Embryonic facial prominence (tissue), 1 donor: ENCODE measurements around the gene RAMACL.
"Not testable (repeated sequence)": the region's sequence is repeated elsewhere in the genome, so short reads cannot be mapped to it uniquely, and the experiment has no call there.

ENCODE experiments used
- DNase-seq: peaks from one replicate; pipeline ENCODE4 v3.0.0-alpha.2; 2016; ENCODE audit errors: extremely low spot score

RAMACL gene

DNA sequence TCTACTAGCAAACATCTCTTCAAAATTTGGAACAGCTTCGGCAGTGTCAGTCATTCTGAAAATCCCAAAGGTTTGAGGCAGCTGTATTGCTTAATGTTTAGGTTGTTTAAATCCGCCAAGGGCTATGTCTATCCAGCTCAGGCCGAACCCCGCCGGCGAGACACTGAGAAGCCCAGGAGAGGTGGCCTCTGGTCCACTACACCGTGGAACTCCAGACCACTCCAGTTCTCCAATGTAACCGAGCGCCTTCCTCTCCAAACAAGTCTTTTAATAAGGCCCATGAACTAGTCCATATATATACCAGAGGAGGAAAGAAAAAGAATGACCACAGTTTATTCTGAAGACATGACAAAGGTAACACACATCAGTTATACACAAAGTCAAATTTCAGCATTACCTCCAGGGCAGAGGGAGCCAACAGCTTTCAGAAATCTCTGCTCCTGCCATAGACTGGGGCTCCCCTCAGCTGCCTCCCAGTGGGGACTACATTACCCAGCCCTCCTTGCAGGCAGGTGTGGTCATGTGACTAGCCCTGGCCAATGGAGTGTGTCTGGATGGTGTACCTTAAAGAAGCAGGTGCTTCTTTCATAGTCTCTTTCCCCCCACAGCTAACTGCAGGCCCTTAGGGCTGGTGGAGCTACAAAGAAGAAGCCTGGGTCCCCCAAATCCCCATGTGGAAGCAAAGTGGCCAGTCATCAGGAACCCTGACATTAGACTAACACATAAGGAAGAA is at the start of gene RAMACL:
RAMACL (minus strand) TSS at position 255 of the 733 bp plus-strand sequence; CDS start at position 54, 201 bp downstream.
- no peak for DNase-seq

DNA sequence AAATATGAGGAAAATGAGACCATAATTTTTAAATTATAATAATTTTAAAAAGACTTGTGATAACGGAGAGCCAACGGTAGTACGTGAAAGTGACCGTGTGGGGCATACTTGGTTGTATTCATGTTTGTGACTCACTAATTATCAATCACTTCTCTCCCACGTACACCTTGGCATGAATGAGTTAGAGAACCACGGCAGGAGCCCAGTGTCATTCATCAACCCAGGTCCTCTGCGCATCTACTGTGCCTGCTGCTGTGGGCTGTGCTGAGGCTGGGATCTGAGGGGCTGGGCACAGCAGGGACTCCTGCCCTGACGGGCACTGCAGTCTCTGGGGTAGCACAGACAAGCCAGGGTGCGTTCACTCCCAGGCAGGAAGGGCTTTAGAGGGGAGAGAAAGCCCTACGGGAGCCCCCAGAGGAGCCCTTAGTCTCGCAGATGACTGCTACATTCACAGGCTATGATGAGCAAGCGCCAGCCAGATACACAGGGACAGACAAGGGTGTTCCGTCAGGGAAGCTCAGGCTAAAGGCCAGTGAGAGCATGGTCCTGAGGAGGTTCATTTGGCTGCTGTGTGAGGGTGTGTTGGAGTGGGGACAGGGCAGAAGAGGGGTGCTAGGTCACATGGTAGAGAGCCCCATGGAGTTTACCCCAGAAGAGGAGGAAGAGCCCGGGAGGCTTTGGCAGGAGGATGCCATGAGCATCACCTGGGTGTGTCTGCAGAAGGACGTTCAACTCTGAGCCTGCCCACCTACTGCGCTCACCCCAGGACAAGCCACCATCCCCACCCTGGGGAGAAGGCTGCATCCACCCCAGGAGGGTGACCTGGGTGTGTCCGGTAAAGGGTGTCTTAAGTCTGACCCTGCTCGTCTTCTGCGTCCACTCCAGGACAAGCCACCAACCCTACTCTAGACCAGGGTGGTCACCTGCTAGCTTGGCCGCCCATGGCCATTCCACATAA is 48.8 kb upstream of the RAMACL start:
- DNase-seq: no peak

DNA sequence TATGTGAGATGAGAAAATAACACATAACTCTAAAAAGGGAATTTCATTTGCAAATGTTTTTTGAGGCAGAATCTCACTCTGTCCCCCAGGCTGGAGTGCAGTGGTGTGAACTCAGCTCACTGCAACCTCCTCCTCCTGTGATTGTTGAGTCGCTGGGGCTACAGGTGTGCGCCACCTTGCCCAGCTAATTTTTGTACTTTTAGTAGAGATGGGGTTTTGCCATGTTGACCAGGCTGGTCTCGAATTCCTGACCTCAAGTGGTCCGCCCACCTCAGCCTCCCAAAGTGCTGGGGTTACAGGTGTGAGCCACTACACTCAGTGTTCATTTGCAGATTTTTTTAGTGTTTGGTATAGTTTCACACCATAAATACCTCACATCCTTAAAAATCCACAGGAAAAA is 48.1 kb upstream of the RAMACL start:
- not testable (repeated sequence) for DNase-seq

DNA sequence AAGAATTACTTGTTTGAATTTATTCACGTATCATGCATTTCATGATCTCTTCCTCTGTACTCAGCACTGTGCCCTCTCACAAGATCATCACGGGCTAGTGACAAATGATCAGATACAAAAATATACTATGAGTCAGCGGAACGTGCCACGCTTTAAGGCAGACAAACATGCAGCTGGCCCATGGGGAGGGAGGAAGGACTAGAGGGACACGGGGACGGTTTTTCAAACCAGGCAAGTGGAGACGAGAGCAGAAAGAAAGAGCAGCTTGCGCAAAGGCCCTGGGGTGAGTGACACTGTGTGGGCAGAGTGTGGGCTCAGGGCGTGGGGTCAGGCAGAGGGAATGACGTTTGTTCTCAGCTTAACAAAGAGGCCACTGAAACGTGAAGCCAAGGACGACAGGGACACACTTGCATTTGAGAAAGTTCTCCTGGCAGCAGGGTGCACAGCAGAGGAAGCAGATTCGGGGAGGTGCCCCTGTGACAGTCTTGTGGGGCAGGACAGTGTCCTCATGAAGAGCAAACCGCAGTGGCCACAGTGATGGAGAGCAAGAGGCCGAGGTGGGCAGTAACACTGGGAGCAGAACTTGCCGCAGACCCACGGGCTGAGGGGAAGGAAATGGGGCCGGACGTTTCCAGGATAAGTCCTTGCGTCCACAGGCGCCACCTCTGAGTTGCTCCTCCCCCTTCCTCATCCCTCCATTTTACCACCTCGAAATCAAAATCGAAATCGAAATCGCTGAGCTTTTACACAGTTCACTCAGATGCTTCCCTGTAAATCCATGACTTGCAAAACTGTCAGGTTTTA is 47.5 kb upstream of the RAMACL start:
- DNase-seq: no peak

DNA sequence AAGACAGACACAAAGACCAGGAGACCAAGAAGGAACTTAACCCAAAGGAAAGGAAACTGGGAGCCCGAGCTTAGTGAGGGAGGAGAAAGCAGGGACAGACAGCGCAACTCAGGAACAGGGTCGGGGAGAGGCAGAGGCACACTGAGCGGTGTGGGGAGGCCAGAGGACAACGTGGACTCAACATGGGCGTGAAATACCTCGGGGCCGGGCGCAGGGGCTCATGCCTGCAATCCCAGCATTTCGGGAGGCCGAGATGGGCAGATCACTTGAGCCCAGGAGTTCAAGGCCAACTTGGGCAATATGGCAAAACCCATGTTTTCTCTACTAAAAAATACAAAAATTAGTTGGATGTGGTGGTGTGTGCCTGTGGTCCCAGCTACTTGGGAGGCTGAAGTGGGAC is 46.3 kb upstream of the RAMACL start:
- DNase-seq: no peak

DNA sequence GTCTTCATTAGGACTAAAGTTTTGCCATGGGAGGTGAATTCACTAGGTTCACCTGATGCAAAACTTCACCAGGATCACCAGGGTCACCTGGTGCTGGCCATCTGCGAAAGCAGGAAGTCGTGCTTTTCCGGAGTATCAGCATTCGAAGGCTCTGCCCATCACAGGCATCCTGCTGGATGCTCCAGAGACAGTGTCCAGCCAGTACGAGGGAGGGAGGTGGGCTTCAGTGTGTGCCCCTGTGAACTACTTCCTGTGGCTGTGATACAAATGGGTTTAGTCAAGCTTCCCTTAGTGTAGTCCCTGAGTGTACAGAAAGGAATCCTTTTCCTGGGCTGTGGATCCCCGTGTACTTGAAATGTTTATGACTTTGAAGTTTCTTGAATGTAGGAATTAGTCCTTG is 44.0 kb upstream of the RAMACL start:
- DNase-seq: no peak

DNA sequence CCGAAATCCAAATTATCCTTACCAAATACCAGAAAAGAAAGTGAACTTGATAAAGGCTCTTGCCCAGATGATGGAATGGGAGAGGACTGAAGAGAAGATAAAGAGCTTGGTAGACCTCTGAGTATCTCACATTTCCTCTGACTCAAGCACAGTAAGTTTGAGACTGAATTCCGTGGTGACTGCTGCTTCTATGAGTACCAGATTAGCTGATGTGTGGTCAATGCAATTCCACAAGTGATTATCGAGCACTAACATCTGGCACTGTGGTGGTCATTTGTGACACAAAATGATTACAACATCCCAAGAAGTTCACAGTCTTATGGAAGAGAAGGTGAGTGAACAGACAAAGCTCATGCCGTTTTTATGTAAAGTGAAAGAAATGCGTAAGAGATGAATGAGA is 43.1 kb upstream of the RAMACL start:
- DNase-seq: no peak

DNA sequence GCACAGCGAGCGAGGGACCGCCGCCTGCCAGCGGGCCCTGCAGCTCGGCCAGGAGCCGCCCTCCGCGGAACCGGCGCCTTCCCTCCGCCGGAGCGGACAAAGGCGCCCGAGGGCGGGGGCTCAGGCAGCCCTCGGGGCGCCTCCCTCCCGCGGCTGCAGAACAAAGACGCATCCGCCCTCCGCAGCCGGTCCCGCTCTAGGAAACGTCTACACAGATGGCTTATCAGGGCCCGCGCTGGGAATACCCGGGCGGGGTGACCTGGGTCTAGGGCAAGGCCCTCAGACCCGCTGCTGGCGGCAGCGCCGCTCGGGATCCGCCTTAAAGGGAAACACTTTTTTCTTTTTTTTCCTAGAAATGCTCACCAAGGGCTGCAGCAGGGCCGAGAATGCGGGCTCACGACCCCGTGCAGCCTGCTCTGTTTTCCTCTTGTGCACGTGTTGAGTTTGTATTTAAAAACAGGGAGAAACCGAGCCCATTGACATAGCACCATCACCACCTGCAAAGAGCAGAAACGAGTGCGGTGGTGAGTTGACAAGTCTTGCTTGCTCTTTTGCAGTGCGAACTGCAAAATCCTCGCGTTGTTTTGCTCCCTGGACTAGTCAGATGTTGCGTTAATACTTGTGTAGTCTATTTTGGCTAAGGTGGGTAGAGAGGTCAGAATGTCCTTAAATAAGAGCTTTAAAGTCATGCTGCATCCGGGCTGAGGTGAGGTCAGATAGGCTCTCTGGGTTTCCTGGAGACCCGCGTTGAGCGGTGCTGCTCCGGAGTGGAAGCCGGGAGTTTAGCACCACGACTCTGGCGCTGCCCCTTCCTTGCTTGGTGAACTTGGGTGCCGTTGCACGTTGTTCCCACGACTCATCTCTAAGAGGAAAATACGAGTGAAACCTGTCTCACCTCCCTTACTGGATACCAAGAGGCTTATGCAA is 41.7 kb upstream of the RAMACL start:
- DNase-seq: no peak

DNA sequence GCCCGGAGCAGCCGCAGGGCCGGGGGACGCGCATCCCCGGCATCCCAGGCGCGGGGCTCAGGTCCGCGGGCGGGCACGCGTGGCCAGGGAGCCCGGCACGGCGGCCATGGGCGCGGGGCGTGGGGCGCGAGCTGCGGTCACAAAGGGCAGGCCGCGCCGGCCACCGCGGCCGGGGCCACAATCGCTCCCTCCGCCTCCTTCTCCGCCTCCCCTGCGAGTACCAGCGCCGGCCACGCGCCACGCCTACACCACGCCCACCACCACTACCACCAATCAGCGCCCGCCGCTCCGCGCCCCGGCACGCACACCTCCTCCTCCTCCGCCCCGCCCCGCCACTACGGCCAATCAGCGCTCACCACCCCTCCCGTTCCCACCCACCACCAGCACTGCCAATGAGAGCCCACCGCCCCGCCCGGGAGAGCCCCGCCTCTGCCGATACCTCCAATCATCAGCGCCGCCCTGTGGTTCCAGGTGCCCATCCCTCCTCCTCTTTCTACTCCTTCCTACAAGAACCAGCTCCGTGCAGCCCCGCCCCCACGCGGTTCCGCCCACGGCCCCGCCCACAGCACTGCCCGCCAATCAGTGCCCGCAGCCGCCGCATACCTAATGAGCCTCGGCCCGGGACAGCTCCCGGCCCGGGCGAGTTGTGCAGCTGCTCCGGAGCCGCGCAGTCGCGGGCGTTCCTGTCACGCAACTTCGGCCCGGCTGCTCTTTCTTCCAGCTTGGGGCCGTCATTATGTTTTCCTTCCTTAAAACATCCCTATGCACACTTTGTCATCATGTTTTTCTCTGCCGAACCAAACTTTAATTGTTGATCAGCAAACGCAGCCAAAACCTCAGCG is 40.8 kb upstream of the RAMACL start, which contains the start of gene RPS6KA2:
RPS6KA2 (minus strand) TSS at position 219 of the 842 bp plus-strand sequence. CDS start 232 bp downstream, outside the sequence.
- peak; percentile 99 for DNase-seq

DNA sequence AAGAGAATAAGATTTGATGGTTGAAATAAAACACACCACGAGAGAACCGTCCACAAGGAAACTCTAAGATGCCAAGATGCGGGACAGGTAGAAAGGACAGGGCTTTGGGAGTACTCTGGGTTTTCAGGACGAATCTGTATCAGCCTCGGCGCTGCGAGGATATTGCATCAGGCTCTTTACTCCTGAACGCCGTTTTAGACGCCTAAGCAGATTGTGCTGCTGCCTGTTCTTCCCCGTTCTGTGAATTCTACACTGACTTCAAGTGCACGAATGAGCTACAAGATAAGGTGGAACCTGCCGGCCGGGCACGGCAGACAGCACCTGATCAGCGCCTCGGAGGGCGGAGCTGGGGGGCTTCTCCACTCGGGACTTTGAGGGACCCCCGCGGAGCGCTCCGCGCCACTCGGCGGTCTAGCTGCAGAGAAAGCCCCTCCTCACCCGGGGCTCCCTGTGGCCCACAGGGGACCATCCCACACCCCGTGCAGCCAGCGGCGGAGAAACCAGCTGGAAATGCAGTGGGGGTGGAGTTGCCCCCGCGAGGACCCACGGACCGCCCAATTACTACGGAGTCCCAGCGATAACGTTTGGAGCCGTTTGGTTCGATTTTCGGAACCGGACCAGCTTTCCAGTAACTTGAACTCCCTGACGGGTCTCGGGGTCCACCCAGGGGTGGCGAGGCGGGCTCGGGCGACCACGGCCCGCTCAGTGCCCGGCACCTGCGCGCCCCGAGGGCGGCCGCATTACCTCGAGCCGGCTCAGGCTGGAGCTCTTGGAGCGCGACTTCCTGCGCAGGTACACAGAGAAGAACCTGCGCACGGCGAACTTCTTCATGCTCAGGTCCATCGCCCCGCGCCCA is 39.9 kb upstream of the RAMACL start:
- no peak for DNase-seq

DNA sequence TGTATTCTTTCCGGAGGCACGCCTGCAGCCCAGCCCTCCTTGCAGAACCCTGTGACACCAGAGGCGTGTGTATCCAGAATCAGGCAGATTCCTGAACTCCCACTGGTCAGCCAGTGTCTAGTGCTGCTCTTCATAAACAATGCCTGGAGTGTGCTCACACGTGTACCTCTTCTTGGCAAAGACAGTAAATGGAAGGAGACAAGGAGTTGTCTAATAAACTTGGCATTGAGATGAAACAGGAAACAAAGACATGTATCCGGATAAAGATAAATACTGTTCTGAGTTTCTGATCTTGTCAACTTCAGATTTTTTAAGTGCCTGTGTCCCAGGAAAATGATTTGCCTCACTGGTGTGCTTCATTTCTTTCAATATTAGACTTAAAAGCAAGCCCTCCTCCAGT is 38.9 kb upstream of the RAMACL start:
- no peak for DNase-seq

DNA sequence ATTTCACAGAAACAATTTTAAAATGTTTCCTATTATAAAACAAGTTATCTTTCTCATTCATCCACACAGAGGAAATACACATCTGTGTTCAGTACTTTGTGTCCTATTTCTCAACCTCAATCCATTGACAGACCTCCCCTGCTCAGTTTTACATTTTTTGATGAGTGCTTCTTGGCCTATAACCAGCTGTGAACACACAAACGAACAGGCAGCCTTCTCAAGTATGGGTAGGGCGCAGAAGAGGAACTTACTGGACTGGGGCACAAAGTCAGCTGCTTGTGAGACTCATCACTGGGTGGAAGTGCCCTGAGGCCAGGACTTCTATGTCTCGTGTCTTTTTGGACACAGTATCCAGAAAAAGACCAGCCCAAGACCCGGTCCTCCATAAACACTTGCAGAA is 37.8 kb upstream of the RAMACL start:
- no peak for DNase-seq

DNA sequence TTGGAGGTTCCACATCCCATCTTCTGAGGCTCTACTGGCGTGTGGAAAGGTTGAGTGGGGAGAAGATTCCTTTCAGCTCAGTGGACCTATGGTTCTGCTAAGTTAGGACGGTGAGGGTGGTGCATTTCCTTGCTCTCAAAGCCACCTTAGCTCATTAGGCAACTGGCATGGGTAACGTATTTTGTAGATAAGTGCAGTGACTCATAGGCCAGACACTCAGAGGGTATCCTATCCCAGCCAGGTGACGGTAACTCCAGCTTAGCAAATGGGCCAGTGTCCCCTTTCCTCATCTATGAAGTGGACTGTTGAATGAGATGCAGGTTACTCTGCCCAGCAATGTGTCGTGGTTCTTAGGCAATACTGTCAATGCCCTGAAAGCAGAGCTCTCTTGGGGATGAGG is 36.8 kb upstream of the RAMACL start:
- no peak for DNase-seq

DNA sequence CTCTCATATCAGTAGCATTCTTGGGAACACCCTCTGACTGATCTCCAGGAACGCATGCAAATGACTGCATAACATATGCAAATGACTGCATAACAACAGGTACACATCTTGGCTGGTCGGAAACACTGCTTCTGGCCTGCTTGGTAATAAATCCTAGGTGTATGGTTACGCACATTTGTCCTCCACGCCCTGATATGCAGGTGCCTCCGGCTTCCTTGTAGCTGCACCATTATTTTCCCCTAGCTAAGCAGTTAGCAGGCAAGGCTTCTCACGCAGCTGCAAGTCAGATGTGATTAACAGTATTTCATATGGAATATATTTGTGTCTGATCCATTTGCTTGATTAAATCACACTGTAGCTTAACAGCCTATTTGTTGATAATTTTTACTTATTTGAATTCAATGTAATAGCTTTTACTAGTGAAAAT is 34.6 kb upstream of the RAMACL start:
- no peak for DNase-seq

DNA sequence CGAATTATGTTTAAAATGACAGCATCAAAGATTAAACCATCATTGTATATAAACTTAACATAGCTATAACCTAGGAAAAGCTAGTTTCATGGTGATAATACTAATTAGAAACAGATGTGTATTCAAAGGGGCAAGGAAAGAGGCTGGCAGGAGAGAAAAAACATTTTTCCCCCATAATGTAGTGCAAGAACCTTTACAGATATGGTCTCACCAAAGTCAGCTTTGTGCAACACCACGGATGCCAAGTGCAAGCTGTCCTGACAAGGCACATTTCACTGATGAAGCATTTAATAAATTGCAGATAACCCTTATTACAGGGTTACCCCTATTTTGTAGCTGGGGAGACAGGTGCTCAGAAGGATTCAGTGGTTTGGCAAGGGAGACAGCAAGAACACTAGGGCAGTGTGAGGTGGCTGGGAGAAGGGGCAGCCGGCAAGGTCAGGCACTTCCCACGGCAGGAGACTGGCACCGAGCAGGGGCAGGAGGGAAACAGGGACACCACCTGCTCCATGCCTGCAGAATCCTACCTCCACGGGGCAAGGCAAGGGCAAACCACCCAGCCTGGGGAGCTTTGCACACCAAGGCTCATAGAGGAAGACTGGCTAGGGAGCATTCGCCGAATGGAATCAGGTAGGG is 34.1 kb upstream of the RAMACL start:
- no peak for DNase-seq

DNA sequence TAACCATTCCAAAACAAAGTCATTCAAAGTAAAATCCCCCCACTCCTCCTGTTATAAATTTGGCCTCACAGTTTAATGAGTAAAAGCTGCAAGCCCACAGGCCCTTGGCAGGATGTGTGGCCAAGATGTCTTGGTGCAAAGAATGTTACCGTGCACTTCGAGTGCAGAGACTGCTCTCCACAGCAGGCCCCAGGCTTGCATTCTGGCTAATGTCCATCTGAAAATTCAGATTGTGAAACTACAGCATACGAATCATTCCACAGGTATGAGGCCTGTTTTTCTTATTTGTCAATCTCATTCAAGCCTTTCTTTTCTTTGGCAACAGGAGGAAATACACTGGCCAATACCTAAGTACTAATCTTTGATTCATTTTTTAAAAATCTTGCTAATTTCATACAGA is 33.4 kb upstream of the RAMACL start:
- DNase-seq: no peak

DNA sequence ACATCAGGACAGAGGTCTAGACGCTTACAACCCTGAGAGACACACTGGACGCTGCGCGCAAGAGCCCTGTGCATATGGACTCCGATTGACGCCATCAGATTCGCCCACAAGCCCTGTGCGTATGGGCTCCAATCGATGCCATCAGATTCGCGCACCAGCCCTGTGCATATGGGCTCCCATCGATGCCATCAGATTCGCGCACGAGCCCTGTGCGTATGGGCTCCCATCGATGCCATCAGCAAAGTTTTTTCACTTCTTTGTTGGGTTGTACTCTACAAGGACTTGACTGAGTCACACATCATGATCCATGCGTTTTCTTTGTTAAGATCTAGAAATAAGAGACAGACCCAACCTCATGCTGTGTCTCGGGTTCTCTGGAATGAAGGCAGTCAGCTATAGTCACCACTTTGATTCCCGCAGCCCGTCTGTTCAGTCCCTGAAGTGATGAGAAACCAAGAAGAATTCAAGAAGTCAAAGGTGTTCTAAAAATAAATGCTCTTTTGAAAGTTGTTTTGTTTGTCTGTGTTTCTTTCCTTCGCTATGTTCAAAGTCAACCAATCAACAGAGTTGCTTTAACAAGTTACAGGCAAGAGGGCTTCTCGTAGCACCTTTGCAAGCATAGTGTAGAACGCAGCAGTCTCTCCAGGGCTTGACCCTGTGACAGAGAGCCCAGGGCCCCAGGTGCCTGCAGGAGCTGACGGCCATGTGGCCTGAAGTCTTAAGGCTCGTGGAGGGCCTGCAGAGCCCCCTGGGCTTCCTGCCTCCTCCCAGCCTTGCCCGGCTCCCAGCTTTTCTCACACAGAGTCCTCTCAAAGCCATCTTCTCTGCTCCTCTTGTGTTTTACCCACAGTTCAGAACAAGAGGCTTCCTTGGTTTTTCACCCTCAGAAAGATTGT is 32.6 kb upstream of the RAMACL start:
- no peak for DNase-seq
